ENCODE measurements around the gene FOXA1.

GRCh38 chr14:37579274-37579673 is 15.8 kb downstream of the FOXA1 start:
- TF ChIP-seq EP300 (IDR thresholded peaks at IDR 0.05), result no peak
- TF ChIP-seq POLR2AphosphoS5 (IDR thresholded peaks at IDR 0.05), result no peak
- TF ChIP-seq, protein P1, sequence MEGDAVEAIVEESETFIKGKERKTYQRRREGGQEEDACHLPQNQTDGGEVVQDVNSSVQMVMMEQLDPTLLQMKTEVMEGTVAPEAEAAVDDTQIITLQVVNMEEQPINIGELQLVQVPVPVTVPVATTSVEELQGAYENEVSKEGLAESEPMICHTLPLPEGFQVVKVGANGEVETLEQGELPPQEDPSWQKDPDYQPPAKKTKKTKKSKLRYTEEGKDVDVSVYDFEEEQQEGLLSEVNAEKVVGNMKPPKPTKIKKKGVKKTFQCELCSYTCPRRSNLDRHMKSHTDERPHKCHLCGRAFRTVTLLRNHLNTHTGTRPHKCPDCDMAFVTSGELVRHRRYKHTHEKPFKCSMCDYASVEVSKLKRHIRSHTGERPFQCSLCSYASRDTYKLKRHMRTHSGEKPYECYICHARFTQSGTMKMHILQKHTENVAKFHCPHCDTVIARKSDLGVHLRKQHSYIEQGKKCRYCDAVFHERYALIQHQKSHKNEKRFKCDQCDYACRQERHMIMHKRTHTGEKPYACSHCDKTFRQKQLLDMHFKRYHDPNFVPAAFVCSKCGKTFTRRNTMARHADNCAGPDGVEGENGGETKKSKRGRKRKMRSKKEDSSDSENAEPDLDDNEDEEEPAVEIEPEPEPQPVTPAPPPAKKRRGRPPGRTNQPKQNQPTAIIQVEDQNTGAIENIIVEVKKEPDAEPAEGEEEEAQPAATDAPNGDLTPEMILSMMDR (IDR thresholded peaks at IDR 0.05), result no peak
- TF ChIP-seq POLR2A (IDR thresholded peaks at IDR 0.05; ENCODE audit: low read depth), result no peak
